GM19455 (cell line): Measurements from ENCODE around the gene AKIRIN2.
"Not testable (repeated sequence)": the region's sequence is repeated elsewhere in the genome, so short reads cannot be mapped to it uniquely, and the experiment has no call there.

Experiments used
- ATAC-seq: cut with Tn5 transposase; IDR thresholded peaks from one replicate; pipeline ENCODE4 v1.9.1; 2021; ENCODE audit not compliant: unreplicated experiment

Gene AKIRIN2

GRCh38 chr6:87687893-87688292 lies 14.1 kb downstream of the AKIRIN2 start:
- ATAC-seq: not testable (repeated sequence)

- ATAC-seq: no peak
Observed at GRCh38 chr6:87687296-87687695, 14.7 kb downstream of the AKIRIN2 start.

GRCh38 chr6:87686636-87687205 lies 15.3 kb downstream of the AKIRIN2 start:
- not testable (repeated sequence) for ATAC-seq

- no peak for ATAC-seq
Observed at GRCh38 chr6:87684895-87685654, 17.0 kb downstream of the AKIRIN2 start.

GRCh38 chr6:87683890-87684289 lies 18.1 kb downstream of the AKIRIN2 start:
- ATAC-seq: no peak

- ATAC-seq: no peak
Observed at GRCh38 chr6:87682310-87682709, 19.7 kb downstream of the AKIRIN2 start.

GRCh38 chr6:87675004-87675681 lies 26.9 kb downstream of the AKIRIN2 start:
- no peak for ATAC-seq

GRCh38 chr6:87674290-87674689 lies 27.7 kb downstream of the AKIRIN2 start:
- no peak for ATAC-seq

GRCh38 chr6:87673237-87673636 lies 28.8 kb downstream of the AKIRIN2 start:
- ATAC-seq: no peak

GRCh38 chr6:87672641-87673040 lies 29.4 kb downstream of the AKIRIN2 start:
- ATAC-seq: no peak

GRCh38 chr6:87671555-87672029 lies 30.4 kb downstream of the AKIRIN2 start:
- ATAC-seq: no peak

GRCh38 chr6:87670707-87671106 lies 31.3 kb downstream of the AKIRIN2 start:
- ATAC-seq: no peak

- no peak for ATAC-seq
Observed at GRCh38 chr6:87669051-87669450, 33.0 kb downstream of the AKIRIN2 start.

- ATAC-seq: no peak
Observed at GRCh38 chr6:87668013-87668412, 34.0 kb downstream of the AKIRIN2 start.

- ATAC-seq: no peak
Observed at GRCh38 chr6:87667032-87667431, 35.0 kb downstream of the AKIRIN2 start.

- ATAC-seq: no peak
Observed at GRCh38 chr6:87664921-87665485, 37.0 kb downstream of the AKIRIN2 start.

GRCh38 chr6:87663434-87663833 lies 38.6 kb downstream of the AKIRIN2 start:
- no peak for ATAC-seq

GRCh38 chr6:87661503-87661902 lies 40.5 kb downstream of the AKIRIN2 start:
- ATAC-seq: no peak

- ATAC-seq: no peak
Observed at GRCh38 chr6:87661016-87661415, 41.0 kb downstream of the AKIRIN2 start.

GRCh38 chr6:87660226-87660911 lies 41.7 kb downstream of the AKIRIN2 start:
- no peak for ATAC-seq

GRCh38 chr6:87658516-87658915 lies 43.5 kb downstream of the AKIRIN2 start:
- ATAC-seq: no peak
